Fibroblast of pulmonary artery (primary cell): ENCODE data around the gene KCNJ10.
A peak's percentile ranks its signal among the peaks of the same experiment; 100 is the strongest.

Experiments
- DNase-seq: peaks from one replicate; pipeline ENCODE4 v3.0.0-alpha.2; 2010; ENCODE audit warnings: low read depth
- H3K4me3 ChIP-seq: replicated peaks from 2 replicates; pipeline ENCODE4 v1.5.1; 2011; ENCODE audit warnings: low read depth, mild to moderate bottlenecking, control low read depth, low read length, moderate library complexity
- CTCF ChIP-seq: IDR thresholded peaks from 2 replicates; pipeline ENCODE4 v1.5.1; 2011; ENCODE audit warnings: mild to moderate bottlenecking, control low read depth, low read length, inconsistent platforms; ENCODE audit errors: missing control alignments

Gene KCNJ10

GRCh38 chr1:160089883-160090282 lies 19.9 kb upstream of the KCNJ10 start:
- no peak for DNase-seq
- H3K4me3 ChIP-seq, result no peak overlapping the region
- no peak for TF ChIP-seq CTCF

DNA sequence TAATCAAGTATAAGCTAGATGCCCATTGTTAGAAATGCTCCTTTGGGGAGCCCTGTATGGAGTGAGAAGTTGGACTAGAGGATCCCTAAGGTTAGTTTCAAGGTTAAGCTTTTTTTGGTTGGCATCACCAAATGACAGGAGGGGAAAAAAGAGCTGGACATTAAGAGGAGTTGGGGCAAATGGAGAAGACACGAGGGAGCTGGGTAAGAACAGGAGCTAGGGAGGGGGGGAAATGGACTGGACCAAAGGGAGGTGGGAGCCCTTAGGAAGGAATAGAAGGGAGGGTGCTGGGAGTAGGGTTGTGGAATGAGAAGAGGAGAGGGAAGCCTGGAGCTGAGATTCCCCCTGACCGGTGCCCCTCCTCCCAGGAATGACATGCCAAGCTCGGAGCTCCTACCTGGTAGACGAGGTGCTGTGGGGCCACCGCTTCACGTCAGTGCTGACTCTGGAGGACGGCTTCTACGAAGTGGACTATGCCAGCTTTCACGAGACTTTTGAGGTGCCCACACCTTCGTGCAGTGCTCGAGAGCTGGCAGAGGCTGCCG lies 17.2 kb upstream of the KCNJ10 start:
- DNase-seq, result no peak
- no peak for TF ChIP-seq CTCF
- no peak overlapping the region for H3K4me3 ChIP-seq

- TF ChIP-seq CTCF, result no peak
- DNase-seq, result no peak
- H3K4me3 ChIP-seq, result no peak overlapping the region
Measured at GRCh38 chr1:160086456-160086892, 16.5 kb upstream of the KCNJ10 start.

GRCh38 chr1:160085686-160086455 lies 15.9 kb upstream of the KCNJ10 start:
- no peak overlapping the region for H3K4me3 ChIP-seq
- DNase-seq, result peak; percentile 75
- peak; percentile 88 for TF ChIP-seq CTCF

GRCh38 chr1:160084771-160085321 lies 14.9 kb upstream of the KCNJ10 start:
- TF ChIP-seq CTCF, result no peak
- DNase-seq, result no peak
- H3K4me3 ChIP-seq, result no peak overlapping the region

DNA sequence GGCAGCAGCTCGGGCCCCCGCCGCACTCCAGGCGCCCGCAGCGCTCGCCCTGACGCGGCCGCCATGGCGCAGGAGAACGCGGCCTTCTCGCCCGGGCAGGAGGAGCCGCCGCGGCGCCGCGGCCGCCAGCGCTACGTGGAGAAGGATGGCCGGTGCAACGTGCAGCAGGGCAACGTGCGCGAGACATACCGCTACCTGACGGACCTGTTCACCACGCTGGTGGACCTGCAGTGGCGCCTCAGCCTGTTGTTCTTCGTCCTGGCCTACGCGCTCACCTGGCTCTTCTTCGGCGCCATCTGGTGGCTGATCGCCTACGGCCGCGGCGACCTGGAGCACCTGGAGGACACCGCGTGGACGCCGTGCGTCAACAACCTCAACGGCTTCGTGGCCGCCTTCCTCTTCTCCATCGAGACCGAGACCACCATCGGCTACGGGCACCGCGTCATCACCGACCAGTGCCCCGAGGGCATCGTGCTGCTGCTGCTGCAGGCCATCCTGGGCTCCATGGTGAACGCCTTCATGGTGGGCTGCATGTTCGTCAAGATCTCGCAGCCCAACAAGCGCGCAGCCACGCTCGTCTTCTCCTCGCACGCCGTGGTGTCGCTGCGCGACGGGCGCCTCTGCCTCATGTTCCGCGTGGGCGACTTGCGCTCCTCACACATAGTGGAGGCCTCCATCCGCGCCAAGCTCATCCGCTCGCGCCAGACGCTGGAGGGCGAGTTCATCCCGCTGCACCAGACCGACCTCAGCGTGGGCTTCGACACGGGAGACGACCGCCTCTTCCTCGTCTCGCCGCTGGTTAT lies 14.2 kb upstream of the KCNJ10 start:
- peak; percentile 34 for DNase-seq
- H3K4me3 ChIP-seq, result peak overlapping the region; percentile 14
- TF ChIP-seq CTCF, result peak; percentile 64
